B cell (primary cell): Measurements from ENCODE around the gene TARS1.

Experiments
- EZH2 ChIP-seq: IDR thresholded peaks from 2 replicates; pipeline ENCODE4 v1.6.1; 2012; ENCODE audit warnings: borderline replicate concordance, low read depth, mild to moderate bottlenecking, moderate library complexity, low read length; ENCODE audit not compliant: insufficient read depth, poor library complexity, severe bottlenecking
- TF ChIP-seq, protein P1 (sequence below): fragments of 200-600 bp; IDR thresholded peaks from one replicate; pipeline ENCODE4 v1.8.0; 2022; ENCODE audit warnings: antibody characterized with exemption, mild to moderate bottlenecking

DNA sequence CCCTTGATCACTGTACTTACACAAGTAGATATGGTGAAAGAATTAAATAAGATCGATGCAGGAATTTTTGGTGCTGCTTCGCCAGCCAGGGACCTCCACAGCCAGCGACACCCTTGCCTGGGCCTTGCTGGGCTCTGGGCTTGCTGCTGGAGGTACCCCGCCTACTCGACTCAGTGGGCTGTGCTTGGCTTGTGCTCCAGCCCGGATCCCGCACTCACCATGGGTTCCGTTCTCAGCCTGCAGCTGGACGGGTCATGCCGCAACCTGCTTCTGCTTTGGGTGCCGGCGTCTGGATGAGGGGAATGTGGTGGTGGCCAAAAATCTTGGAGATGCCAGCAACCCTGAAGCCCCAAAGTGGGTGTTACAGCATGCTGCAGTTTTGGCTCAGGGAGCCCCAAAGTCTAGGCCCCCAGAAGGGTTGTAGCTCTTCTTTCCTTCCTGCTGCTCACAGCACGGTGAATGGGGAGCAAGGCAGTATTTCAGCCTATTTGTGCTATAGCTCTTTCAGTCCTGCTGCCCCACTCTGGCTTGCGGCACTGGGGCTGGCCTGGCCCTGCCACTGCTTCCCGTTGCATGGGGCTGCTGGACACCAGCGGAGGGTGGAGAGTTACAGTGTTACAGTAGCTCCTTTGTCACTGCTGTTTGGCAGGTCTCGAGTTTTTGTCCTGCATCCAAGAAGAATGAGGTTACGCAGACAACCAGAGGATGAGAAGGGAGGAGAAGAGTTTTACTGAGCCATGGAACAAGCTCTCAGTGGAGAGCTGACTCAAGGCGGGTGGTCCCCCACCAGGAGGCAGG is 48.0 kb downstream of the TARS1 start:
- TF ChIP-seq, protein P1, sequence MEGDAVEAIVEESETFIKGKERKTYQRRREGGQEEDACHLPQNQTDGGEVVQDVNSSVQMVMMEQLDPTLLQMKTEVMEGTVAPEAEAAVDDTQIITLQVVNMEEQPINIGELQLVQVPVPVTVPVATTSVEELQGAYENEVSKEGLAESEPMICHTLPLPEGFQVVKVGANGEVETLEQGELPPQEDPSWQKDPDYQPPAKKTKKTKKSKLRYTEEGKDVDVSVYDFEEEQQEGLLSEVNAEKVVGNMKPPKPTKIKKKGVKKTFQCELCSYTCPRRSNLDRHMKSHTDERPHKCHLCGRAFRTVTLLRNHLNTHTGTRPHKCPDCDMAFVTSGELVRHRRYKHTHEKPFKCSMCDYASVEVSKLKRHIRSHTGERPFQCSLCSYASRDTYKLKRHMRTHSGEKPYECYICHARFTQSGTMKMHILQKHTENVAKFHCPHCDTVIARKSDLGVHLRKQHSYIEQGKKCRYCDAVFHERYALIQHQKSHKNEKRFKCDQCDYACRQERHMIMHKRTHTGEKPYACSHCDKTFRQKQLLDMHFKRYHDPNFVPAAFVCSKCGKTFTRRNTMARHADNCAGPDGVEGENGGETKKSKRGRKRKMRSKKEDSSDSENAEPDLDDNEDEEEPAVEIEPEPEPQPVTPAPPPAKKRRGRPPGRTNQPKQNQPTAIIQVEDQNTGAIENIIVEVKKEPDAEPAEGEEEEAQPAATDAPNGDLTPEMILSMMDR = no peak
- no peak for TF ChIP-seq EZH2
